DOHH2 (cell line): ENCODE measurements around the gene TCP1.
"Not testable (repeated sequence)": the region's sequence is repeated elsewhere in the genome, so short reads cannot be mapped to it uniquely, and the experiment has no call there.

ENCODE experiments used
- H3F3A ChIP-seq: fragments of 200-600 bp; sonication (generic), shearing (Covaris generic); 2 replicates; pipeline ENCODE4 v1.6.0; 2016; ENCODE audit warnings: antibody characterized with exemption, mild to moderate bottlenecking; ENCODE audit not compliant: control insufficient read depth, insufficient read depth
- H3K27ac ChIP-seq: fragments of 200-600 bp; sonication (generic); 2 replicates; pipeline ENCODE4 v1.5.1; 2014; ENCODE audit warnings: low read depth, mild to moderate bottlenecking, low read length, moderate library complexity
- H3K27me3 ChIP-seq: fragments of 200-600 bp; sonication (generic); 2 replicates; pipeline ENCODE4 v1.6.1; 2014; ENCODE audit warnings: mild to moderate bottlenecking, low read length, mixed read lengths; ENCODE audit not compliant: control insufficient read depth
- H3K36me3 ChIP-seq: fragments of 200-600 bp; sonication (generic); 2 replicates; pipeline ENCODE4 v1.6.1; 2014; ENCODE audit warnings: mild to moderate bottlenecking, low read length, moderate library complexity, mixed read lengths; ENCODE audit not compliant: control insufficient read depth
- H3K4me1 ChIP-seq: fragments of 200-600 bp; sonication (generic); 2 replicates; pipeline ENCODE4 v1.6.1; 2014; ENCODE audit warnings: mild to moderate bottlenecking, low read length, mixed read lengths; ENCODE audit not compliant: control insufficient read depth
- H3K4me2 ChIP-seq: fragments of 200-600 bp; sonication (generic); 2 replicates; pipeline ENCODE4 v1.6.0; 2014; ENCODE audit warnings: mild to moderate bottlenecking, low read length, moderate library complexity
- H3K4me3 ChIP-seq: fragments of 200-600 bp; sonication (generic); 2 replicates; pipeline ENCODE4 v1.5.1; 2014; ENCODE audit warnings: mild to moderate bottlenecking, low read length, mixed read lengths
- H3K79me2 ChIP-seq: fragments of 200-600 bp; sonication (generic); 2 replicates; pipeline ENCODE4 v1.6.1; 2014; ENCODE audit warnings: mild to moderate bottlenecking, low read length, mixed read lengths; ENCODE audit not compliant: control insufficient read depth
- H3K9me2 ChIP-seq: fragments of 200-600 bp; sonication (generic); replicated peaks from 2 replicates; pipeline ENCODE4 v1.6.1; 2014; ENCODE audit warnings: mild to moderate bottlenecking, low read length, mixed read lengths; ENCODE audit not compliant: control insufficient read depth
- H3K9me3 ChIP-seq: fragments of 200-600 bp; sonication (generic); 2 replicates; pipeline ENCODE4 v1.6.1; 2014; ENCODE audit warnings: antibody characterized with exemption, low read length, mixed read lengths; ENCODE audit not compliant: control insufficient read depth, insufficient read depth
- H4K20me1 ChIP-seq: fragments of 200-600 bp; sonication (generic); 2 replicates; pipeline ENCODE4 v1.6.0; 2014; ENCODE audit warnings: low read depth, mild to moderate bottlenecking, antibody characterized with exemption, low read length, moderate library complexity; ENCODE audit not compliant: control insufficient read depth, insufficient read depth
- EZH2phosphoT487 ChIP-seq: fragments of 200-600 bp; sonication (generic); IDR thresholded peaks from 2 replicates; pipeline ENCODE4 v1.6.1; 2017; ENCODE audit warnings: borderline replicate concordance, mild to moderate bottlenecking, antibody characterized with exemption, low read length, moderate library complexity, mixed read lengths
- TF ChIP-seq, protein P1 (sequence below): fragments of 200-600 bp; sonication (generic); IDR thresholded peaks from one replicate; pipeline ENCODE4 v1.5.1; 2014; ENCODE audit warnings: antibody characterized with exemption, mild to moderate bottlenecking, low read depth, low read length; ENCODE audit not compliant: poor library complexity, severe bottlenecking

The TCP1 gene

GRCh38 chr6:159736908-159737307 lies 52.5 kb downstream of the TCP1 start:
- Histone ChIP-seq H4K20me1 (peaks cover 16% of the 10 kb centered on the region), H3F3A (peaks cover 12% of the 10 kb centered on the region; the same call in 1 of the 2 replicates), H3K9me3 (no peaks in the 10 kb centered on the region), H3K79me2 (peaks cover 98% of the 10 kb centered on the region), H3K9me2 (no peaks in the 10 kb centered on the region), H3K4me1 (peaks cover 15% of the 10 kb centered on the region), H3K36me3 (peaks cover 82% of the 10 kb centered on the region), H3K27ac (no peak overlapping the region), H3K27me3 (no peaks in the 10 kb centered on the region), H3K4me3 (no peak overlapping the region), H3K4me2 (no peak overlapping the region)
- TF ChIP-seq EZH2phosphoT487, result no peak
- TF ChIP-seq, protein P1, sequence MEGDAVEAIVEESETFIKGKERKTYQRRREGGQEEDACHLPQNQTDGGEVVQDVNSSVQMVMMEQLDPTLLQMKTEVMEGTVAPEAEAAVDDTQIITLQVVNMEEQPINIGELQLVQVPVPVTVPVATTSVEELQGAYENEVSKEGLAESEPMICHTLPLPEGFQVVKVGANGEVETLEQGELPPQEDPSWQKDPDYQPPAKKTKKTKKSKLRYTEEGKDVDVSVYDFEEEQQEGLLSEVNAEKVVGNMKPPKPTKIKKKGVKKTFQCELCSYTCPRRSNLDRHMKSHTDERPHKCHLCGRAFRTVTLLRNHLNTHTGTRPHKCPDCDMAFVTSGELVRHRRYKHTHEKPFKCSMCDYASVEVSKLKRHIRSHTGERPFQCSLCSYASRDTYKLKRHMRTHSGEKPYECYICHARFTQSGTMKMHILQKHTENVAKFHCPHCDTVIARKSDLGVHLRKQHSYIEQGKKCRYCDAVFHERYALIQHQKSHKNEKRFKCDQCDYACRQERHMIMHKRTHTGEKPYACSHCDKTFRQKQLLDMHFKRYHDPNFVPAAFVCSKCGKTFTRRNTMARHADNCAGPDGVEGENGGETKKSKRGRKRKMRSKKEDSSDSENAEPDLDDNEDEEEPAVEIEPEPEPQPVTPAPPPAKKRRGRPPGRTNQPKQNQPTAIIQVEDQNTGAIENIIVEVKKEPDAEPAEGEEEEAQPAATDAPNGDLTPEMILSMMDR, result no peak

DNA sequence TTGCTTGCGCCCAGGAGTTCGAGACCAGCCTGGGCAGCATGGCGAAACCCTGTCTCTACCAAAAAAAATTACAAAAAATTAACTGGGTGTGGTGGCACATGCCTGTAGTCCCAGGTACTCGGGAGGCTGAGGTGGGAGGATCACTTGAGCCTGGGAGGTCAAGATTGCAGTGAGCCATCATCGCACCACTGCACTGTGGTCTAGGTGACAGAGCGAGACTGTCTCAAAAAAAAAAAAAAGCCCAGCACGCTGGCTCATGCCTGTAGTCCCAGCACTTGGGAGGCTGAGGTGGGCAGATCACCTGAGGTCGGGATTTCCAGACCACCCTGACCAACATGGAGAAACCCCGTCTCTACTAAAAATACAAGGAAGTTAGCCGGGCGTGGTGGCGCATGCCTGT lies 56.0 kb downstream of the TCP1 start:
- H3K4me1 ChIP-seq, result peaks cover 47% of the 10 kb centered on the region
- not testable (repeated sequence) for H3K27me3 ChIP-seq, H3F3A ChIP-seq, H3K4me3 ChIP-seq, H3K4me2 ChIP-seq, H3K27ac ChIP-seq, H3K9me3 ChIP-seq, H3K9me2 ChIP-seq
- H3K79me2 ChIP-seq, result peaks cover 100% of the 10 kb centered on the region
- peaks cover 82% of the 10 kb centered on the region for H3K36me3 ChIP-seq
- H4K20me1 ChIP-seq, result peaks cover 52% of the 10 kb centered on the region

GRCh38 chr6:159732550-159732949 lies 56.9 kb downstream of the TCP1 start:
- not testable (repeated sequence) for H3K4me2 ChIP-seq, H3K9me2 ChIP-seq, H3K27me3 ChIP-seq, H3F3A ChIP-seq, H3K27ac ChIP-seq, H3K4me3 ChIP-seq, H3K9me3 ChIP-seq
- Histone ChIP-seq H3K36me3 (peaks cover 81% of the 10 kb centered on the region), H3K79me2 (peaks cover 100% of the 10 kb centered on the region), H4K20me1 (peaks cover 51% of the 10 kb centered on the region), H3K4me1 (peaks cover 47% of the 10 kb centered on the region)

- H3K27me3 ChIP-seq, result no peaks in the 10 kb centered on the region
- H3K27ac ChIP-seq, result no peak overlapping the region
- peaks cover 45% of the 10 kb centered on the region for H4K20me1 ChIP-seq
These were observed 59.1 kb downstream of the TCP1 start for GRCh38 chr6:159730332-159730676.

More at GRCh38 chr6:159730332-159730676, 59.1 kb downstream of the TCP1 start:
- Histone ChIP-seq H3K36me3 (peaks cover 72% of the 10 kb centered on the region), H3K4me3 (peak overlapping the region; percentile 81), H3K4me1 (peaks cover 50% of the 10 kb centered on the region), H3K9me2 (no peaks in the 10 kb centered on the region), H3F3A (no peaks in the 10 kb centered on the region; the same call in 1 of the 2 replicates), H3K9me3 (no peaks in the 10 kb centered on the region), H3K4me2 (peak overlapping the region; percentile 70), H3K79me2 (peaks cover 98% of the 10 kb centered on the region)
- TF ChIP-seq, protein P1, result no peak
- no peak for TF ChIP-seq EZH2phosphoT487
